ENCODE data around the gene USP9X.

GRCh38 chrX:41036668-41037326 lies 48.4 kb upstream of the USP9X start:
- TF ChIP-seq, protein P1, sequence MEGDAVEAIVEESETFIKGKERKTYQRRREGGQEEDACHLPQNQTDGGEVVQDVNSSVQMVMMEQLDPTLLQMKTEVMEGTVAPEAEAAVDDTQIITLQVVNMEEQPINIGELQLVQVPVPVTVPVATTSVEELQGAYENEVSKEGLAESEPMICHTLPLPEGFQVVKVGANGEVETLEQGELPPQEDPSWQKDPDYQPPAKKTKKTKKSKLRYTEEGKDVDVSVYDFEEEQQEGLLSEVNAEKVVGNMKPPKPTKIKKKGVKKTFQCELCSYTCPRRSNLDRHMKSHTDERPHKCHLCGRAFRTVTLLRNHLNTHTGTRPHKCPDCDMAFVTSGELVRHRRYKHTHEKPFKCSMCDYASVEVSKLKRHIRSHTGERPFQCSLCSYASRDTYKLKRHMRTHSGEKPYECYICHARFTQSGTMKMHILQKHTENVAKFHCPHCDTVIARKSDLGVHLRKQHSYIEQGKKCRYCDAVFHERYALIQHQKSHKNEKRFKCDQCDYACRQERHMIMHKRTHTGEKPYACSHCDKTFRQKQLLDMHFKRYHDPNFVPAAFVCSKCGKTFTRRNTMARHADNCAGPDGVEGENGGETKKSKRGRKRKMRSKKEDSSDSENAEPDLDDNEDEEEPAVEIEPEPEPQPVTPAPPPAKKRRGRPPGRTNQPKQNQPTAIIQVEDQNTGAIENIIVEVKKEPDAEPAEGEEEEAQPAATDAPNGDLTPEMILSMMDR (IDR thresholded peaks at IDR 0.05) = no peak
- no peak for TF ChIP-seq EP300 (IDR thresholded peaks at IDR 0.05; ENCODE audit: low read depth)

All from transverse colon (tissue), 3 donors.